Neural cell (in vitro differentiated cells): ENCODE measurements around the gene CAPNS2. TPM values are rescaled to one million over a fixed set of nuclear protein-coding genes. Genes with fewer than 3 reads are reported as not detected.

ENCODE experiments used
- H2AFZ ChIP-seq: fragments of 200-600, 300-800 bp; sonication (generic), shearing (Covaris generic); 2 replicates; pipeline ENCODE4 v1.6.0; 2014; ENCODE audit warnings: low read depth, mild to moderate bottlenecking, antibody characterized with exemption, low read length, moderate library complexity
- H3F3A ChIP-seq: fragments of 200-600 bp; shearing (Covaris generic); 2 replicates; pipeline ENCODE4 v1.6.1; 2016; ENCODE audit warnings: mild to moderate bottlenecking, moderate library complexity, mixed read lengths, antibody characterized with exemption, low read length; ENCODE audit not compliant: insufficient read depth, poor library complexity, severe bottlenecking
- H3K27ac ChIP-seq: fragments of 200-600, 300-800 bp; sonication (generic), shearing (Covaris generic); 2 replicates; pipeline ENCODE4 v1.5.1; 2014; ENCODE audit warnings: mild to moderate bottlenecking, low read length, moderate library complexity
- H3K27me3 ChIP-seq: fragments of 300-800, 200-600 bp; sonication (generic), shearing (Covaris generic); 2 replicates; pipeline ENCODE4 v1.6.0; 2014; ENCODE audit warnings: mild to moderate bottlenecking, low read depth, low read length, moderate library complexity; ENCODE audit not compliant: insufficient read depth
- H3K36me3 ChIP-seq: fragments of 300-800, 200-600 bp; sonication (generic), shearing (Covaris generic); 2 replicates; pipeline ENCODE4 v1.5.1; 2014; ENCODE audit warnings: mild to moderate bottlenecking, antibody characterized with exemption, low read length, moderate library complexity; ENCODE audit not compliant: insufficient read depth
- H3K4me2 ChIP-seq: fragments of 300-800, 200-600 bp; sonication (generic), shearing (Covaris generic); 2 replicates; pipeline ENCODE4 v1.6.0; 2014; ENCODE audit warnings: mild to moderate bottlenecking, low read length
- H3K4me3 ChIP-seq: fragments of 300-800, 200-600 bp; sonication (generic), shearing (Covaris generic); 2 replicates; pipeline ENCODE4 v1.5.1; 2014; ENCODE audit warnings: mild to moderate bottlenecking, low read length, moderate library complexity
- H3K79me2 ChIP-seq: fragments of 200-600 bp; shearing (Covaris generic); replicated peaks from 2 replicates; pipeline ENCODE4 v1.6.0; 2014; ENCODE audit warnings: mild to moderate bottlenecking, low read length, moderate library complexity; ENCODE audit not compliant: insufficient read depth
- H3K9ac ChIP-seq: fragments of 300-800, 200-600 bp; sonication (generic), shearing (Covaris generic); 2 replicates; pipeline ENCODE4 v1.6.1; 2016; ENCODE audit warnings: mild to moderate bottlenecking, low read length, mixed read lengths
- H3K9me2 ChIP-seq: fragments of 200-600 bp; shearing (Covaris generic); 2 replicates; pipeline ENCODE4 v1.6.1; 2016; ENCODE audit warnings: mild to moderate bottlenecking, low read length, mixed read lengths; ENCODE audit not compliant: insufficient read depth
- H3K9me3 ChIP-seq: fragments of 200-600, 300-800 bp; sonication (generic), shearing (Covaris generic); 2 replicates; pipeline ENCODE4 v1.6.1; 2016; ENCODE audit warnings: mild to moderate bottlenecking, mixed run types, low read length, moderate library complexity, mixed read lengths
- H4K20me1 ChIP-seq: fragments of 200-600 bp; shearing (Covaris generic); 2 replicates; pipeline ENCODE4 v1.6.1; 2016; ENCODE audit warnings: mild to moderate bottlenecking, mixed run types; ENCODE audit not compliant: insufficient read depth
- CTCF ChIP-seq: fragments of 450-650 bp; IDR thresholded peaks from 2 replicates; pipeline ENCODE4 v1.5.1; 2014; ENCODE audit warnings: antibody characterized with exemption, mild to moderate bottlenecking, moderate library complexity; ENCODE audit not compliant: poor library complexity, severe bottlenecking
- EP300 ChIP-seq: fragments of 450-650 bp; conservative IDR thresholded peaks from 2 replicates; pipeline ENCODE4 v1.6.1; 2014; ENCODE audit warnings: antibody characterized with exemption, mild to moderate bottlenecking, moderate library complexity; ENCODE audit not compliant: poor library complexity, severe bottlenecking
- EZH2 ChIP-seq: fragments of 200-600, 300-800 bp; shearing (Covaris generic), sonication (generic); IDR thresholded peaks from 2 replicates; pipeline ENCODE4 v1.6.1; 2014; ENCODE audit warnings: antibody characterized with exemption, low read length, borderline replicate concordance, mild to moderate bottlenecking; ENCODE audit not compliant: insufficient read depth, poor library complexity, severe bottlenecking
- MXI1 ChIP-seq: fragments of 450-650 bp; conservative IDR thresholded peaks from 2 replicates; pipeline ENCODE4 v1.6.1; 2014; ENCODE audit warnings: antibody characterized with exemption, mild to moderate bottlenecking; ENCODE audit not compliant: poor library complexity, severe bottlenecking
- POLR2AphosphoS5 ChIP-seq: IDR thresholded peaks from 2 replicates; pipeline ENCODE4 v1.6.1; 2012
- RAD21 ChIP-seq: fragments of 450-650 bp; conservative IDR thresholded peaks from 2 replicates; pipeline ENCODE4 v1.6.1; 2014; ENCODE audit warnings: antibody characterized with exemption, mild to moderate bottlenecking, moderate library complexity
- REST ChIP-seq: IDR thresholded peaks from 2 replicates; pipeline ENCODE4 v1.6.1; 2012; ENCODE audit warnings: borderline replicate concordance
- SMC3 ChIP-seq: fragments of 450-650 bp; conservative IDR thresholded peaks from 2 replicates; pipeline ENCODE4 v1.6.1; 2014; ENCODE audit warnings: antibody characterized with exemption, mild to moderate bottlenecking, moderate library complexity; ENCODE audit not compliant: poor library complexity
- TAF1 ChIP-seq: IDR thresholded peaks from 2 replicates; pipeline ENCODE4 v1.6.1; 2012; ENCODE audit warnings: low read depth
- polyA plus RNA-seq: library from polyadenylated mRNA; depleted of rRNA; stranded (reverse); fragments of >200 nt; gene quantifications from 2 replicates; pipeline ENCODE4 v1.2.3, GENCODE V29; 2014

The CAPNS2 gene
- polyA plus RNA-seq, 1 donor from 2014 or later: not detected

GRCh38 chr16:55529018-55529417 is 37.5 kb upstream of the CAPNS2 start:
- Histone ChIP-seq H3K27ac (no peak overlapping the region), H3K36me3 (no peaks in the 10 kb centered on the region), H3F3A (no peaks in the 10 kb centered on the region), H3K27me3 (no peaks in the 10 kb centered on the region), H3K79me2 (no peaks in the 10 kb centered on the region), H3K9me2 (no peaks in the 10 kb centered on the region), H3K9me3 (no peaks in the 10 kb centered on the region), H2AFZ (no peak overlapping the region), H3K4me2 (no peak overlapping the region), H4K20me1 (no peaks in the 10 kb centered on the region), H3K4me3 (no peak overlapping the region), H3K9ac (no peak overlapping the region)
- TF ChIP-seq MXI1 (no peak), RAD21 (no peak), SMC3 (no peak), EP300 (no peak), EZH2 (no peak), REST (no peak), TAF1 (no peak)

GRCh38 chr16:55530316-55530856 is 36.1 kb upstream of the CAPNS2 start:
- no peak overlapping the region for H3K9ac ChIP-seq
- H3K4me3 ChIP-seq: no peak overlapping the region
- TF ChIP-seq SMC3: no peak
- no peak for TF ChIP-seq RAD21
- TF ChIP-seq POLR2AphosphoS5: no peak
- TF ChIP-seq TAF1: no peak
- no peak for TF ChIP-seq EP300
- no peak for TF ChIP-seq EZH2
- TF ChIP-seq REST: no peak
- TF ChIP-seq CTCF: no peak
- TF ChIP-seq MXI1: no peak
- no peaks in the 10 kb centered on the region for H3K27me3 ChIP-seq
- H3F3A ChIP-seq: no peaks in the 10 kb centered on the region
- no peaks in the 10 kb centered on the region for H3K9me3 ChIP-seq
- no peak overlapping the region for H2AFZ ChIP-seq
- H4K20me1 ChIP-seq: no peaks in the 10 kb centered on the region
- H3K79me2 ChIP-seq: no peaks in the 10 kb centered on the region
- no peak overlapping the region for H3K27ac ChIP-seq
- H3K36me3 ChIP-seq: no peaks in the 10 kb centered on the region
- no peak overlapping the region for H3K4me2 ChIP-seq
- H3K9me2 ChIP-seq: no peaks in the 10 kb centered on the region
